MCF 10A (cell line): ENCODE measurements around the gene ALS2CL. TPM values are rescaled to one million over a fixed set of nuclear protein-coding genes. Genes with fewer than 3 reads are reported as not detected.

Source experiments
- BruUV-seq: library from RNA; stranded (reverse); fragments of 400-500 nt; replicated peaks from 2 replicates; lab custom pipeline; 2021; lab: Mats Ljungman, UMichigan
- CTCF ChIA-PET: fragments of 300-600 bp; sonication (Branson Sonifier 250); formaldehyde crosslinking; extraction: SDS; loops from one replicate; lab custom pipeline; 2021; ENCODE audit warnings: antibody characterized with exemption, inconsistent platforms; lab: Yijun Ruan, JAX
- POLR2A ChIA-PET: fragments of 300-600, 350-650 bp; sonication (Branson Sonifier 250); formaldehyde crosslinking; extraction: SDS; loops from one replicate; lab custom pipeline; 2020; ENCODE audit warnings: antibody characterized with exemption, inconsistent platforms; lab: Yijun Ruan, JAX
- DNase-seq: peaks from one replicate; pipeline ENCODE4 v3.0.0-alpha.2; 2018; ENCODE audit not compliant: unreplicated experiment
- H3K27ac Mint-ChIP-seq: one replicate; pipeline ENCODE4 v1.8.0; 2022; ENCODE audit warnings: mild to moderate bottlenecking, low read depth, mixed read lengths; ENCODE audit not compliant: unreplicated experiment
- H3K27me3 Mint-ChIP-seq: one replicate; pipeline ENCODE4 v1.8.0; 2022; ENCODE audit warnings: mixed read lengths; ENCODE audit not compliant: insufficient read depth, unreplicated experiment
- H3K36me3 Mint-ChIP-seq: one replicate; pipeline ENCODE4 v1.8.0; 2022; ENCODE audit warnings: mild to moderate bottlenecking, moderate library complexity, mixed read lengths; ENCODE audit not compliant: insufficient read depth, unreplicated experiment
- H3K4me1 Mint-ChIP-seq: one replicate; pipeline ENCODE4 v1.8.0; 2022; ENCODE audit warnings: mixed read lengths; ENCODE audit not compliant: insufficient read depth, unreplicated experiment
- H3K4me3 Mint-ChIP-seq: one replicate; pipeline ENCODE4 v1.8.0; 2022; ENCODE audit warnings: mild to moderate bottlenecking, moderate library complexity, mixed read lengths; ENCODE audit not compliant: unreplicated experiment
- H3K9me3 Mint-ChIP-seq: one replicate; pipeline ENCODE4 v1.8.0; 2022; ENCODE audit warnings: mixed read lengths; ENCODE audit not compliant: unreplicated experiment
- intact Hi-C: fragments of 100-400 bp; cut with micrococcal nuclease; formaldehyde crosslinking; loops from 2 replicates; pipeline ENCODE4 v1.14.1; 2022
- total RNA-seq: library from RNA; stranded (reverse); gene quantifications from 2 replicates; pipeline ENCODE4 v1.2.3, GENCODE V29; 2022
- TF ChIP-seq, protein P1 (sequence below): fragments of 200-600 bp; IDR thresholded peaks from one replicate; pipeline ENCODE4 v1.8.0; 2022; ENCODE audit warnings: antibody characterized with exemption, mild to moderate bottlenecking; ENCODE audit not compliant: unreplicated experiment

The ALS2CL gene
- total RNA-seq, 1 experiment from 2014 or later, result 95.5 TPM

DNA sequence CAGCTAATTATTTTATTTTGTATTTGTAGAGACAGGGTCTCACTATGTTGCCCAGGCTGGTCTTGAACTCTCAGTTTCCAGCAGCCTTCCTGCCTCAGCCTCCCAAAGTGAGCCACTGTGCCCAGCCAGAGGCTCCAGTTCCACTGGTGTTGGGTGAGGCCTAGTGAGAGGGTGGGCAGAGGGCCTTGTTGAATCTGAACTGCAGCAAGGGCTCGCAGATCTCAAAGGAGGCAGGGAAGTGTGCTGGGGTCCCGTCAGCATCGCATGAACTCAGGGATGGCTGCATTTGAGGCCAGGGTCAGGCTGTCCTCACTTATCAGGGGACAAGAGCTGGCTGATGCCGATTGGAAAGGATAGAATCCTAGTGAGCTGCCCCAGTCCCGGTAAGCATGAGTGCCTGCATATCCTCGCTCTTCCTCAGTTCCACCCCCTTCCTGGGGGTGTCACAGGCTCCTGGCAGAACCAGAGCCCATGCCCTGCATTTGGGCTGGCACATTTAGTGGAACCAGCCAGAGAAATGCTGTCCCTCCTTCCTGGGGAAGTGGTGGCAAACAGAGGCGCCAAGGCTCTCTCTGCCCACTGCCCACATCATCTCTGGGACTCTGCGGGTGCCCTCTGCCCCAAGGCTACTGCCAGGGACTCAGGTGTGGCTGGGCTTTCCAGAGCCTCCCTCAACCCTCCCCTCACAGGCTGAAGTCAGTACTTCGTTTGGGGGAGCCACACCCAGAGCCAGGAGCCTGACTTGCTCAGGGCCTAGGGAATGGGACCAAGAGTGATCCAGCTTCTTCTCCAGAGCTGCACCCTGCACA is 24.1 kb downstream of the ALS2CL start:
- ChIA-PET POLR2A (interaction anchor here (0.8 to 3.6 kb wide), 7 partner anchors 9 to 182 kb away, joined by 3 to 27 read pairs (median 6); partner anchors contain the start of gene ALS2CL), CTCF (interaction anchor here (0.7 to 4.1 kb wide), 3 partner anchors 9 to 372 kb away, joined by 3 to 18 read pairs (median 9); no protein-coding TSS in a partner anchor)
- Mint-ChIP-seq H3K4me3 (no peak overlapping the region), H3K27me3 (no peaks in the 10 kb centered on the region), H3K4me1 (no peaks in the 10 kb centered on the region), H3K9me3 (no peaks in the 10 kb centered on the region), H3K36me3 (peaks cover 20% of the 10 kb centered on the region), H3K27ac (no peak overlapping the region)
- no peak for DNase-seq
- intact Hi-C loops, result no loop called here
- BruUV-seq, result TSS peak; percentile 14
- TF ChIP-seq, protein P1, sequence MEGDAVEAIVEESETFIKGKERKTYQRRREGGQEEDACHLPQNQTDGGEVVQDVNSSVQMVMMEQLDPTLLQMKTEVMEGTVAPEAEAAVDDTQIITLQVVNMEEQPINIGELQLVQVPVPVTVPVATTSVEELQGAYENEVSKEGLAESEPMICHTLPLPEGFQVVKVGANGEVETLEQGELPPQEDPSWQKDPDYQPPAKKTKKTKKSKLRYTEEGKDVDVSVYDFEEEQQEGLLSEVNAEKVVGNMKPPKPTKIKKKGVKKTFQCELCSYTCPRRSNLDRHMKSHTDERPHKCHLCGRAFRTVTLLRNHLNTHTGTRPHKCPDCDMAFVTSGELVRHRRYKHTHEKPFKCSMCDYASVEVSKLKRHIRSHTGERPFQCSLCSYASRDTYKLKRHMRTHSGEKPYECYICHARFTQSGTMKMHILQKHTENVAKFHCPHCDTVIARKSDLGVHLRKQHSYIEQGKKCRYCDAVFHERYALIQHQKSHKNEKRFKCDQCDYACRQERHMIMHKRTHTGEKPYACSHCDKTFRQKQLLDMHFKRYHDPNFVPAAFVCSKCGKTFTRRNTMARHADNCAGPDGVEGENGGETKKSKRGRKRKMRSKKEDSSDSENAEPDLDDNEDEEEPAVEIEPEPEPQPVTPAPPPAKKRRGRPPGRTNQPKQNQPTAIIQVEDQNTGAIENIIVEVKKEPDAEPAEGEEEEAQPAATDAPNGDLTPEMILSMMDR, result no peak

GRCh38 chr3:46668591-46668990 is 24.9 kb downstream of the ALS2CL start:
- intact Hi-C loops, result no loop called here
- Mint-ChIP-seq H3K4me3 (no peak overlapping the region), H3K27me3 (no peaks in the 10 kb centered on the region), H3K4me1 (peaks cover 2% of the 10 kb centered on the region), H3K36me3 (peaks cover 16% of the 10 kb centered on the region), H3K9me3 (no peaks in the 10 kb centered on the region), H3K27ac (no peak overlapping the region)
- CTCF ChIA-PET, result interaction anchor here (0.7 to 4.1 kb wide), 2 partner anchors 180 to 373 kb away, joined by 3 to 18 read pairs; no protein-coding TSS in a partner anchor
- no TSS peak for BruUV-seq
- TF ChIP-seq, protein P1, result no peak
- DNase-seq, result no peak
- POLR2A ChIA-PET, result interaction anchor here (0.8 to 3.6 kb wide), 5 partner anchors 8 to 181 kb away, joined by 3 to 27 read pairs (median 6); partner anchors contain the start of gene ALS2CL

DNA sequence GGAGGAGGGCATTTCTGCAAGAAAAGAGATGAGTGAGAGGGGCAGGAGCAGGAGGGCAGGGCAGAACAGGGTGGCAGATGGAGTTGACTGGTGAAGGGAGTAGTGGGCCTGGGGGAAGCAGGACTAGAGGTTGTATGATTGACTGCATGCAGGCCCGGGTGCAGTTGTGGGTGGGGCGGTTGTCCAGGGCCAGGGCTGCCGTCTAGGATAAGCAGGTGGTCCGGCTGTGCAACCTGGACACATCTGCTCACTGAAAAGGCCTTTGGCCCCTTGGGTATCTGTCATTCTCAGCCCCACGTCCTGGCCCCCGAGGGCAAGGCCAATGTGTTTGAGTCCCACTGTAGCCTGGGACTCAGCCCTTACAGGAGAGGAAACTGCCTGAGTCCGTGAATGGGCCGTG is 25.4 kb downstream of the ALS2CL start:
- Mint-ChIP-seq H3K27ac (no peak overlapping the region), H3K4me1 (peaks cover 6% of the 10 kb centered on the region), H3K9me3 (no peaks in the 10 kb centered on the region), H3K36me3 (peaks cover 16% of the 10 kb centered on the region), H3K4me3 (no peak overlapping the region), H3K27me3 (no peaks in the 10 kb centered on the region)
- ChIA-PET POLR2A (interaction anchor here (1.2 to 3.6 kb wide), 3 partner anchors 7 to 24 kb away, joined by 6 to 27 read pairs (median 19); partner anchors contain the start of gene ALS2CL), CTCF (interaction anchor here (4.1 kb wide), 1 partner anchor 179 kb away, joined by 18 read pairs; no protein-coding TSS in a partner anchor)
- no TSS peak for BruUV-seq
- intact Hi-C loops, result no loop called here
- no peak for DNase-seq
- TF ChIP-seq, protein P1, result no peak

DNA sequence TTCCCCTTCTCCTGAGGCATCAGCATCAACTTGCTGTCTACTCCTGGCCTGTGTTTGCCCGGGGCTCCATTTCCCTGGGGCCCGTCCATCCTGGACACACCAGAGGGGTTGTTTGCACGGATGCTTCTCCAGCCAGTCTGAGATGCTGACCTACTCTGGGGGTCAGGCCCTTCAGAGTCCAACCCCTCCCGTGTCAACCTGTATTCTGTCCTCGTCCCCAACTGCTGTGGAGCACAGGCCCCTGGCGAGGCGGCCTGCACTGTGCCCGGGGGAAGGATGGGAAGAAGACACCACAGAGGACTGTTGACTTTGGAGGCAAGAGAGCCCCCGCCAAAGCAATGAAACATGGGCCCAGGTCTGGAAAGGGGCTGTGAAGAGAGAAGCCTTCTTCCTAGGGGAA is 25.8 kb downstream of the ALS2CL start:
- intact Hi-C loops, result no loop called here
- H3K36me3 Mint-ChIP-seq, result peaks cover 16% of the 10 kb centered on the region
- no peak overlapping the region for H3K4me3 Mint-ChIP-seq
- CTCF ChIA-PET, result interaction anchor here (0.6 kb wide), 1 partner anchor 272 kb away, joined by 3 read pairs; no protein-coding TSS in a partner anchor
- no peaks in the 10 kb centered on the region for H3K27me3 Mint-ChIP-seq
- POLR2A ChIA-PET, result interaction anchor here (0.9 to 2.8 kb wide), 2 partner anchors 11 to 24 kb away, joined by 5 to 13 read pairs; no protein-coding TSS in a partner anchor
- no peak for DNase-seq
- H3K4me1 Mint-ChIP-seq, result peaks cover 11% of the 10 kb centered on the region
- no TSS peak for BruUV-seq
- H3K9me3 Mint-ChIP-seq, result no peaks in the 10 kb centered on the region
- H3K27ac Mint-ChIP-seq, result no peak overlapping the region
- TF ChIP-seq, protein P1, result no peak
